GM12892 (cell line): ENCODE results near the gene TADA2B.

Experiments
- POLR2A ChIP-seq: IDR thresholded peaks from 2 replicates; pipeline ENCODE4 v1.6.1; 2011; ENCODE audit warnings: low read depth, low read length, control low read depth
- POLR2AphosphoS5 ChIP-seq: IDR thresholded peaks from 2 replicates; pipeline ENCODE4 v1.6.1; 2011; ENCODE audit warnings: low read depth, low read length, control low read depth

- no peak for TF ChIP-seq POLR2AphosphoS5
- TF ChIP-seq POLR2A: no peak
Observed at GRCh38 chr4:7001271-7001670, 41.9 kb upstream of the TADA2B start.
